ENCODE measurements around the gene POU6F2. TPM values are rescaled to one million over a fixed set of nuclear protein-coding genes. Genes with fewer than 3 reads are reported as not detected.

Gene POU6F2
- total RNA-seq, 3 donors from 2014 or later: not detected

DNA sequence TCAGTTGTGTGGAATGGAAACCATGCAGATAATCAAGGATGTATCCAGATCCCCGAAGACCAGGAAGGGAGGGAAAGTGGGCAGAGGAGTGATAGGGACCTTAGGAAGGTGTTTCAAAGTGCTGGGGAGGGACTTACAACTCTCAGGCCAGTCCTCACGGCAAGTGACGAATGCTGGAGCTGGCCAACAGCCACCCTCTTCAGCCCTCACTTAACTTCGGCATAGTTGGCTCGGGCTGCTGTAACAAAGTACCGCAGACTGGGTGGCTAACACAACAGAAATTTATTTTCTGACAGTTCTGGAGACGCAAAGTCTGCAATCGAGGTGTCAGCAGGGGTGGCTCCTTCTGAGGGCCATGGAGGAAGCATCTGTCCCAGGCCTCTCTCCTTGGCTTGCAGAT lies 322.6 kb downstream of the POU6F2 start:
- DNase-seq (no peak), ATAC-seq (no peak)
- Mint-ChIP-seq H3K4me3 (no peak overlapping the region), H3K4me1 (ENCODE audit: low read depth) (no peaks in the 10 kb centered on the region), H3K27me3 (ENCODE audit: low read depth) (peaks cover 11% of the 10 kb centered on the region), H3K36me3 (ENCODE audit: insufficient read depth) (no peaks in the 10 kb centered on the region), H3K9me3 (no peaks in the 10 kb centered on the region)

- no peak overlapping the region for H3K4me3 Mint-ChIP-seq
- DNase-seq (no peak), ATAC-seq (no peak)
- no peaks in the 10 kb centered on the region for H3K4me1 Mint-ChIP-seq (ENCODE audit: low read depth)
- no peaks in the 10 kb centered on the region for H3K36me3 Mint-ChIP-seq (ENCODE audit: insufficient read depth)
- H3K27me3 Mint-ChIP-seq (ENCODE audit: low read depth): peaks cover 7% of the 10 kb centered on the region
- H3K9me3 Mint-ChIP-seq: no peaks in the 10 kb centered on the region
Measured at GRCh38 chr7:39301543-39301942, 323.8 kb downstream of the POU6F2 start.

DNA sequence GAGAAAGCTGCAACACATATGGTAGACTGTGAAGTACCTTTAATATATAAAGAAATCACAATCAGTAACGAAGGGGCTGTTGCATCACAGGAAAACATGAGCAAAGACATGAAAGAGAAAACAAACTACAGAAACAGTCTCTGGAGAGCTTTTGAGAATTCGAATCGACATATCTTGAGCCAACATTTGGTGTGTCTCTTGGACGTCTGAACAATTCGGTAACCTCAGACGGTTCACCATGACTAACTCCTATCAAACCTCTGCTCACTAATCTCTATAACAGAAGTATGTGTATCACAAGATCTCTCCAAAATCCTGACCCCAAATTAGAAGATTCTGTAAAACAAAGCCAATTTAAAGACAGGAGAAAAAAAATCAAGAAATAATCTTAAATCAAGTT lies 326.5 kb downstream of the POU6F2 start:
- H3K27me3 Mint-ChIP-seq (ENCODE audit: low read depth): peaks cover 4% of the 10 kb centered on the region
- no peaks in the 10 kb centered on the region for H3K4me1 Mint-ChIP-seq (ENCODE audit: low read depth)
- DNase-seq (no peak), ATAC-seq (no peak)
- H3K4me3 Mint-ChIP-seq: no peak overlapping the region
- no peaks in the 10 kb centered on the region for H3K36me3 Mint-ChIP-seq (ENCODE audit: insufficient read depth)
- no peaks in the 10 kb centered on the region for H3K9me3 Mint-ChIP-seq

GRCh38 chr7:39304668-39305405 lies 327.1 kb downstream of the POU6F2 start:
- Mint-ChIP-seq H3K4me1 (ENCODE audit: low read depth) (no peaks in the 10 kb centered on the region), H3K27me3 (ENCODE audit: low read depth) (peaks cover 4% of the 10 kb centered on the region), H3K4me3 (no peak overlapping the region), H3K36me3 (ENCODE audit: insufficient read depth) (no peaks in the 10 kb centered on the region), H3K9me3 (no peaks in the 10 kb centered on the region)
- no peak for ATAC-seq
- DNase-seq: no peak

DNA sequence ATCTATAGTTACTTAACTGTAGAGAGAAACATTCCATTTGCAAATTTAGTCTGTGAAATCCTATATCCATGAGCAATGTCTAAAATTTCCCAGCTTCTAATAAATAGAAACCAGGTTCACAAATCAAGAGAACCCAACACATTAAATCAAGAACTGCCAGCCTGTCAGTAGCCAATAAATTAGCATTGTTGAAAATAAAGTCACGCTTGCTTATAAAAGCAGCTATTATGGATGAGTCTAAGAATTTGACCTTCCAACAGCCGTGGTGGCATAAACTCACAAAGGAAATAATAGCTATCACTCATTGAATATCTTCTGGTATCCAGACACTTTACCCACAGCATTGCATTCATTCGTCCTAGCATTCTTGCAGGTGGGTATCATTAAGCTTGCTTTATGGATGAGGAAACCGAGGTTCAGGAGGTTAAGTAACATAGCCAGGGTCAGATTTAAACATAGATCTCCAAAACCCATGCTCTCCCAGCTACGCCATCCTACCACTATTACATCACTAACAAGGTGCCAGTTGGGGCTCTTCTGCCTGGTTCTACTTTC lies 328.4 kb downstream of the POU6F2 start:
- no peak for DNase-seq

GRCh38 chr7:39310699-39311098 lies 333.0 kb downstream of the POU6F2 start:
- no peaks in the 10 kb centered on the region for H3K27me3 Mint-ChIP-seq (ENCODE audit: low read depth)
- H3K4me3 Mint-ChIP-seq: no peak overlapping the region

More for the DNA sequence above, 328.4 kb downstream of the POU6F2 start:
- peaks cover 4% of the 10 kb centered on the region for H3K27me3 Mint-ChIP-seq (ENCODE audit: low read depth)
- no peaks in the 10 kb centered on the region for H3K4me1 Mint-ChIP-seq (ENCODE audit: low read depth)
- ATAC-seq: no peak
- H3K36me3 Mint-ChIP-seq (ENCODE audit: insufficient read depth): no peaks in the 10 kb centered on the region
- H3K9me3 Mint-ChIP-seq: no peaks in the 10 kb centered on the region
- H3K4me3 Mint-ChIP-seq: no peak overlapping the region

GRCh38 chr7:39312254-39312989 lies 334.7 kb downstream of the POU6F2 start:
- no peak for DNase-seq

More at GRCh38 chr7:39310699-39311098, 333.0 kb downstream of the POU6F2 start:
- Mint-ChIP-seq H3K36me3 (ENCODE audit: insufficient read depth) (no peaks in the 10 kb centered on the region), H3K9me3 (no peaks in the 10 kb centered on the region), H3K4me1 (ENCODE audit: low read depth) (no peaks in the 10 kb centered on the region)
- DNase-seq: no peak
- ATAC-seq: no peak

DNA sequence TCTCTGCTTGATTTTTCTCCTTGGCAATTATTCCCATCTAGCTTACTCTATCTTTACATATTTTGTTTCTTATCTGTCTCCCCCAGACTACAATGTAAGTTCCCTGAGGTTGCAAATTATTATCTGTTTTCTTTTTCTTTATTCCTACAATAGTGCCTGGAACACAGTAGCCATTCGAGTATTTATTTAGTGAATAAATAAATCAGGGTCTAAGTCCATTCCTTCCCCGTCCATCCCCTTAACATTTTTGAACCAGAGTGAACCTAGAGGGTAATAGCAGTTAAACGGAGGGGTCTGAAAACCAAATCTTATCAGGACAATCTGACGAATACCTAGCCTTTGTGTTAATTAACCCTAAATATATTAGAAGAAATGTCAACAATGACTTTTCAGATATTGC lies 335.7 kb downstream of the POU6F2 start:
- Mint-ChIP-seq H3K27me3 (ENCODE audit: low read depth) (no peaks in the 10 kb centered on the region), H3K36me3 (ENCODE audit: insufficient read depth) (no peaks in the 10 kb centered on the region), H3K9me3 (no peaks in the 10 kb centered on the region), H3K4me1 (ENCODE audit: low read depth) (no peaks in the 10 kb centered on the region), H3K4me3 (no peak overlapping the region)
- ATAC-seq (no peak), DNase-seq (no peak)

More at GRCh38 chr7:39312254-39312989, 334.7 kb downstream of the POU6F2 start:
- Mint-ChIP-seq H3K4me3 (no peak overlapping the region), H3K27me3 (ENCODE audit: low read depth) (no peaks in the 10 kb centered on the region), H3K36me3 (ENCODE audit: insufficient read depth) (no peaks in the 10 kb centered on the region), H3K9me3 (no peaks in the 10 kb centered on the region), H3K4me1 (ENCODE audit: low read depth) (no peaks in the 10 kb centered on the region)
- no peak for ATAC-seq

GRCh38 chr7:39313974-39314373 lies 336.3 kb downstream of the POU6F2 start:
- Mint-ChIP-seq H3K4me1 (ENCODE audit: low read depth) (no peaks in the 10 kb centered on the region), H3K36me3 (ENCODE audit: insufficient read depth) (no peaks in the 10 kb centered on the region), H3K4me3 (no peak overlapping the region), H3K27me3 (ENCODE audit: low read depth) (no peaks in the 10 kb centered on the region), H3K9me3 (no peaks in the 10 kb centered on the region)
- DNase-seq: no peak
- no peak for ATAC-seq

DNA sequence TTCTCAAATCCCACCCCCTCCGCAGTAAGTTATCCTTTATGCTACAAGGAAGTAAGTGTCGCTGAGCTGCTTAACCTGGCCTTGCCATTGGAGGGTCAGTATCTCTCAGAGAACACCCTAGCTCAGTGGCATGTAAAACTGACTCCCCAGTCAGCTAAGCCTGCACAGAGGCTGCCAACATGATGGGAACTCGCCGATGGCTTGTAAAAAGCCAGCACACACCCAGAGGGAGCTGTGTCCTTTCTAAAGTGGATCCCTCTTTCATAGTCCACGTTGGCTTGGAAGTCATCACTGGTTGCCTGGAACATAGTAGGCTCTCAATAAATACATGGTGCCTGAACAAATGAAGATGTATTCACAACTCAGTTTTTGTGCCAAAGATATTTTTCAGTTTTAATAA lies 339.4 kb downstream of the POU6F2 start:
- peaks cover 2% of the 10 kb centered on the region for H3K27me3 Mint-ChIP-seq (ENCODE audit: low read depth)
- ATAC-seq: no peak
- no peaks in the 10 kb centered on the region for H3K4me1 Mint-ChIP-seq (ENCODE audit: low read depth)
- no peaks in the 10 kb centered on the region for H3K36me3 Mint-ChIP-seq (ENCODE audit: insufficient read depth)
- no peak for DNase-seq
- no peak overlapping the region for H3K4me3 Mint-ChIP-seq
- H3K9me3 Mint-ChIP-seq: no peaks in the 10 kb centered on the region

- Mint-ChIP-seq H3K36me3 (ENCODE audit: insufficient read depth) (no peaks in the 10 kb centered on the region), H3K9me3 (no peaks in the 10 kb centered on the region), H3K4me1 (ENCODE audit: low read depth) (no peaks in the 10 kb centered on the region), H3K27me3 (ENCODE audit: low read depth) (peaks cover 2% of the 10 kb centered on the region), H3K4me3 (no peak overlapping the region)
- no peak for ATAC-seq
- no peak for DNase-seq
Measured at GRCh38 chr7:39317896-39318295, 340.2 kb downstream of the POU6F2 start.

DNA sequence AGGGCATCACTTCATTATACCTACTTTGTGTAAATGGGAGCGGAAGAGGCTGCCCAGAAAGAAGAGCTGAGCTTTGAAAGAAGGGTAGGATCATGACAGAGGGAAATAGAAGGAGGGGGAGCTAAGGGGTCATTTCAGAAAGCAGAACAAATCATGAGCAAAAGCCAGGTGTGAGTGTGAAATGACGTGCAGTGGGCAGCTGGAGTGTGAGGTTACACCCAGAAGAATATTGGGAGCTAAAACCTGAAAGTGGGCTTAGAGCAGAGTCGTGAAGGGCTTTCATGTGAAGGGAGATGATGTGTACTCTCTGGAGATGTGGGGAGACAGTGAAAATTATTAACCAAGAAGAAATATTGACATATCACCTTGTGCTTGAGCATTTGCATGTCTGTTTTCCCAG lies 343.5 kb downstream of the POU6F2 start:
- no peak overlapping the region for H3K4me3 Mint-ChIP-seq
- H3K9me3 Mint-ChIP-seq: no peaks in the 10 kb centered on the region
- H3K27me3 Mint-ChIP-seq (ENCODE audit: low read depth): peaks cover 5% of the 10 kb centered on the region
- DNase-seq (no peak), ATAC-seq (no peak)
- H3K4me1 Mint-ChIP-seq (ENCODE audit: low read depth): no peaks in the 10 kb centered on the region
- H3K36me3 Mint-ChIP-seq (ENCODE audit: insufficient read depth): no peaks in the 10 kb centered on the region

GRCh38 chr7:39321909-39322498 lies 344.3 kb downstream of the POU6F2 start:
- no peak overlapping the region for H3K4me3 Mint-ChIP-seq

DNA sequence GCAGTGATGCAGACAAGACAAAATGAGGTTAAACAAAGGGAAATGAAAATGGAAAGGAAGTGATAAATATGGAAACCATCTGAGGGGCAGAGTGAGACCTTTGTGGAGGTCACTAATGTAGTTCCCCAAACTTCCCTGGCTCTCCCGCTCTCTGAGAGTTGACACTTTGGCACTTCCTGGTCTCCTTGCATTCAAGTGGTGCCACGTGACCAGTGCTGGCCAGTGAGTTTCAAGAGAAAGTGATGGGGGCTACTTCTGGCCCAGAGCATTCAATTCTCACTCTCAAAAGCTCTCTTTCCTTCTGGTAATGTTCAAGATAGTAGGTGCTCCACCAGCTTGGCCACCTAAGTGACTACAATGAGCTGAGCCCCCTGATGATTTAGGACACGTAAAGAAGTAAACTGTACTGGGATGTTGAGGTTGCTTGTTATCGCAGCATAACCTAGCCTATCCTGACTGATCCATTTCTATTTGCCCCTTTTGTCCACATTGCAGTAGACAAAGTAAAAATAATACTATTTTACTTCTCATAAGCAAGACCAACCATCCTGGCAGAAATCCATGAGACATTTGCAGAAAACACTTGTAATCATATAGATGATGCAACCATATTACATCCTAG lies 346.5 kb downstream of the POU6F2 start:
- peaks cover 5% of the 10 kb centered on the region for H3K27me3 Mint-ChIP-seq (ENCODE audit: low read depth)
- ATAC-seq (no peak), DNase-seq (no peak)
- no peaks in the 10 kb centered on the region for H3K9me3 Mint-ChIP-seq
- no peaks in the 10 kb centered on the region for H3K36me3 Mint-ChIP-seq (ENCODE audit: insufficient read depth)
- H3K4me1 Mint-ChIP-seq (ENCODE audit: low read depth): no peaks in the 10 kb centered on the region
- no peak overlapping the region for H3K4me3 Mint-ChIP-seq

More at GRCh38 chr7:39321909-39322498, 344.3 kb downstream of the POU6F2 start:
- Mint-ChIP-seq H3K27me3 (ENCODE audit: low read depth) (peaks cover 5% of the 10 kb centered on the region), H3K4me1 (ENCODE audit: low read depth) (no peaks in the 10 kb centered on the region), H3K9me3 (no peaks in the 10 kb centered on the region), H3K36me3 (ENCODE audit: insufficient read depth) (no peaks in the 10 kb centered on the region)
- ATAC-seq (no peak), DNase-seq (no peak)

Data from activated T-cell treated with anti-CD3 and anti-CD28 coated beads, Interleukin-2, amount 50 U/mL, for 4 hours (primary cell).